K562 (cell line): Measurements from ENCODE around the gene KNDC1. TPM values are rescaled to one million over a fixed set of nuclear protein-coding genes. Genes with fewer than 3 reads are reported as not detected.

Source experiments
- ATAC-seq: fragments of 200-7000 bp; cut with Tn5 transposase; 3 replicates; pipeline ENCODE4 v1.9.1; 2020; ENCODE audit warnings: moderate library complexity
- BruUV-seq: library from RNA; stranded (reverse); fragments of 400-500 nt; replicated peaks from 2 replicates; lab custom pipeline; 2021; lab: Mats Ljungman, UMichigan
- CTCF ChIA-PET: fragments of 300-600 bp; formaldehyde crosslinking; extraction: SDS; loops from one replicate; lab custom pipeline; 2021; ENCODE audit warnings: low intra/inter-chr PET ratio; lab: Yijun Ruan, JAX
- POLR2A ChIA-PET: fragments of 300-600, 350-650 bp; sonication (Branson Sonifier 250); formaldehyde crosslinking; extraction: SDS; loops from one replicate; lab custom pipeline; 2021; ENCODE audit warnings: antibody characterized with exemption, inconsistent platforms; lab: Yijun Ruan, JAX
- DNase-seq, 4 experiments: peaks; one replicate each; pipeline versions ENCODE4 v3.0.0 to v3.0.0-alpha.2; 2011 to 2018; ENCODE audit warnings: low spot score in 3 of 4, mixed read lengths in 3 of 4; ENCODE audit errors: extremely low read depth in 1 of 4
- FAIRE-seq: peaks from 2 replicates; lab custom pipeline; 2011; peaks lifted over from hg19 to GRCh38; lab: Jason Lieb, UNC
- H2AFZ ChIP-seq: 2 replicates; pipeline ENCODE4 v1.6.0; 2011; ENCODE audit warnings: low read depth, low read length, control low read depth, inconsistent platforms
- H3K27ac ChIP-seq: fragments of 200-600 bp; 3 replicates; pipeline ENCODE4 v1.8.0; 2011; ENCODE audit warnings: low read depth, mild to moderate bottlenecking, control low read depth, inconsistent platforms, low read length, moderate library complexity, mixed read lengths; ENCODE audit errors: extremely low read depth
- H3K27me3 ChIP-seq, 2 experiments: fragments of 300-600 bp in 1 of 2; 2 replicates in 1 of 2; 3 replicates in 1 of 2; pipeline versions ENCODE4 v1.6.0 to v1.8.0; 2011; ENCODE audit warnings: inconsistent platforms in 2 of 2, low read length in 2 of 2, mild to moderate bottlenecking in 1 of 2, mixed read lengths in 1 of 2, moderate library complexity in 1 of 2; ENCODE audit not compliant: control insufficient read depth in 2 of 2, insufficient read depth in 2 of 2
- H3K36me3 ChIP-seq: fragments of 300-600 bp; 3 replicates; pipeline ENCODE4 v1.8.0; 2011; ENCODE audit warnings: mild to moderate bottlenecking, low read length, inconsistent platforms; ENCODE audit not compliant: control insufficient read depth, insufficient read depth
- H3K4me1 ChIP-seq, 2 experiments: fragments of 200-600 bp in 1 of 2; replicated peaks in 1 of 2; 2 replicates in 1 of 2; 3 replicates in 1 of 2; pipeline versions ENCODE4 v1.5.1 to v1.8.0; 2011; ENCODE audit warnings: inconsistent platforms in 2 of 2, low read length in 2 of 2, mild to moderate bottlenecking in 1 of 2, mixed read lengths in 1 of 2, moderate library complexity in 1 of 2; ENCODE audit not compliant: control insufficient read depth in 2 of 2, insufficient read depth in 2 of 2
- H3K4me2 ChIP-seq: 2 replicates; pipeline ENCODE4 v1.6.1; 2011; ENCODE audit warnings: low read length, control low read depth, inconsistent platforms, mixed read lengths; ENCODE audit not compliant: insufficient read depth
- H3K4me3 ChIP-seq: fragments of 200-600 bp; sonication (generic), shearing (Covaris generic); 2 replicates; pipeline ENCODE4 v1.5.1; 2016; ENCODE audit warnings: control low read depth, inconsistent platforms
- H3K79me2 ChIP-seq: fragments of 200-600 bp; 3 replicates; pipeline ENCODE4 v1.8.0; 2011; ENCODE audit warnings: low read length, inconsistent platforms; ENCODE audit not compliant: control insufficient read depth, insufficient read depth
- H3K9ac ChIP-seq, 2 experiments: 2 replicates each; pipeline versions ENCODE4 v1.6.0 to v1.6.1; 2011; ENCODE audit warnings: low read depth in 2 of 2, low read length in 2 of 2, control low read depth in 1 of 2, inconsistent platforms in 1 of 2, mild to moderate bottlenecking in 1 of 2, mixed read lengths in 1 of 2; ENCODE audit not compliant: insufficient read depth in 1 of 2
- H3K9me1 ChIP-seq: one replicate; pipeline ENCODE4 v1.6.0; 2011; ENCODE audit warnings: inconsistent platforms, mild to moderate bottlenecking, low read length, moderate library complexity; ENCODE audit not compliant: control insufficient read depth, insufficient read depth
- H3K9me3 ChIP-seq: replicated peaks from 2 replicates; pipeline ENCODE4 v1.5.1; 2011; ENCODE audit warnings: low read depth, low read length, inconsistent platforms; ENCODE audit not compliant: control insufficient read depth, insufficient read depth
- H4K20me1 ChIP-seq: replicated peaks from 2 replicates; pipeline ENCODE4 v1.6.1; 2011; ENCODE audit warnings: low read length, inconsistent platforms, mixed read lengths; ENCODE audit not compliant: control insufficient read depth, insufficient read depth
- KDM5B ChIP-seq: fragments of 200-600 bp; sonication (generic); IDR thresholded peaks from 2 replicates; pipeline ENCODE4 v1.6.1; 2012; ENCODE audit warnings: low read depth, mild to moderate bottlenecking, moderate library complexity, low read length, control low read depth, inconsistent platforms; ENCODE audit not compliant: insufficient replicate concordance
- U2AF2 ChIP-seq: fragments of 200-400 bp; formaldehyde crosslinking; optimal IDR thresholded peaks from 2 replicates; pipeline ENCODE3; 2017; ENCODE audit warnings: low read depth, mild to moderate bottlenecking, low read length
- ZNF592 ChIP-seq: fragments of 450-650 bp; IDR thresholded peaks from 2 replicates; pipeline ENCODE4 v1.6.1; 2017; ENCODE audit warnings: antibody characterized with exemption, mild to moderate bottlenecking
- WGBS: fragments of 100-300 bp; shearing (Covaris generic); methylation state at CpG from one replicate; pipeline ENCODE4 v1.1.6; 2016; ENCODE audit warnings: low coverage, mixed read lengths; ENCODE audit not compliant: insufficient coverage; ENCODE audit errors: missing lambda C conversion rate; 5-methylcytosine and 5-hydroxymethylcytosine counted together
- in situ Hi-C: fragments of 300-500 bp; cut with MboI; formaldehyde crosslinking; loops from 4 replicates; pipeline ENCODE4 v1.15.0; 2018; ENCODE audit warnings: inconsistent platforms, mixed read lengths
- intact Hi-C: fragments of 100-400 bp; cut with micrococcal nuclease; formaldehyde crosslinking; loops from 2 replicates; pipeline ENCODE4 v1.14.2; 2022
- polyA plus RNA-seq, 8 experiments: library from polyadenylated mRNA; depleted of rRNA in 4 of 8; stranded (reverse) in 5 of 8; unstranded in 3 of 8; fragments of >200 nt; fragmentation: Nextera tagmentation in 2 of 8; fragmentation: Illumina TruSeq in 1 of 8; extraction: Ambion mirVana in 2 of 8; extraction: Trizol in 1 of 8; gene quantifications; 2 replicates each; pipeline versions ENCODE4 v1.2.1 to v1.2.3, GENCODE V29; 2011 to 2014; ENCODE audit warnings: inconsistent platforms in 1 of 8, missing spikeins in 1 of 8
- total RNA-seq, 7 experiments: library from RNA; depleted of rRNA in 6 of 7; stranded (reverse); fragments of >200 nt in 6 of 7; fragmentation: Illumina TruSeq in 2 of 7; extraction: Trizol in 2 of 7; gene quantifications; 2 replicates each; pipeline versions ENCODE4 v1.2.1 to v1.2.3, GENCODE V29; 2011 to 2021; ENCODE audit warnings: low replicate concordance in 1 of 7
- TF ChIP-seq, protein P1 (sequence below): sonication (generic); formaldehyde crosslinking; IDR thresholded peaks from 2 replicates; pipeline ENCODE4 v1.8.0; 2022; ENCODE audit warnings: mild to moderate bottlenecking, missing genetic modification reagents

The KNDC1 gene
- total and polyA plus RNA-seq, 9 of the 15 experiments (the other 6 are each of a cell fraction or from before 2014, with no cell fraction given), result 0.07 to 0.26 (median 0.11) TPM; not detected in 6

DNA sequence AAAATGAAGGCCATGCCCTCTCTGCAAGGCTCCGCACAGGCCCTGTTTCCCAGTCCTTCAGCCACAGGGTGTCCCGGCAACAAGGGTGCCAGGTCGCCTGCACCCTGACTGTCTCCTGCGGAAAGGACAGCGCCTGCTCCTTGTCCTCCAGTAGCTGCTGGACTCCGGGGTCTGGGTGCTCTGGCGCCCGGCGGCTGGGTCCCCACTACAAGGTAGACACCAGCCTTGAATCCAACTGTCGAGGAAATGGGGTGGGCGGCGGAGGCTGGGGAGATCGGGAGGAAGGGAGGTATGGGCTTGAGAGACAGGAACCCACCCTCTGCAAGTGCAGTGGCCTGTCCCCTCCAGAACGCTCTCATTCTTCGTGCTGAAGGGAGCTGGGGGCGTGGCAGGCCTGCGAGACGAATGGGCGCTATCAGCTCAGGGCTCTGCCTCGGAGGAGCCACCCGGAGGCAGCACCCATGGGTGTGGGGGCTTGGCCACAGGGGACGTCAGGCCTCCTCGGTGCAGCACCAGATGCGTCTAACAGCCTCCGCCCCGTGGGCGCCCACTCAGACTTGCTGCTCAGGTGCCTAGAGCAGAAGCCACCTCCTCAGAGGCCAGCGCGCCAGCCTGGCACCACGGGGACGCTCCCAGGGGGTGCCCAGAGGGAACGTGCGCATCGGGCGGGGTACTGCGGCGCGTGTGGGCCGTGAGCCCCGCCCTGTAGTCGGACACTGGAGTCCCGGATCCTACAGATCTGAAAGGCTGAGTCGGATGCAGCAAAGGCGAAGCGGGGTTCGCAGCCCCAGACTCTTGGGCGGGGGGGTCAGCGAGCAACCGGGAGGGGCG, 101.1 kb downstream of the KNDC1 start:
- no peaks in the 10 kb centered on the region for H4K20me1 ChIP-seq
- peak overlapping the region; percentile 54 to 80; a peak in 3 of 4 replicates for H3K9ac ChIP-seq
- BruUV-seq, result TSS peak; percentile 43
- peak overlapping the region; percentile 77 for H3K27ac ChIP-seq
- in situ Hi-C loops, result no loop called here
- H3K4me3 ChIP-seq, result peak overlapping the region; percentile 51
- no peaks in the 10 kb centered on the region for H3K9me1 ChIP-seq
- peak overlapping the region; percentile 33; the same call in 1 of the 2 replicates for H2AFZ ChIP-seq
- H3K4me2 ChIP-seq, result peak overlapping the region; percentile 74
- DNase-seq, result peak; percentile 61 to 68 (median 64)
- no peaks in the 10 kb centered on the region for H3K36me3 ChIP-seq
- intact Hi-C loops, result no loop called here
- H3K79me2 ChIP-seq, result no peaks in the 10 kb centered on the region
- ATAC-seq, result peak; percentile 70
- H3K9me3 ChIP-seq, result no peaks in the 10 kb centered on the region
- peak; percentile 71 for FAIRE-seq
- WGBS, result 27% methylated on average over 31 of the region's 50 CpGs
- CTCF ChIA-PET, result no interaction called here
- H3K4me1 ChIP-seq, result peaks cover 2 to 70% of the 10 kb centered on the region in 2 experiments; a peak in 3 of 5 replicates
- no peaks in the 10 kb centered on the region for H3K27me3 ChIP-seq
- POLR2A ChIA-PET, result interaction anchor here (0.6 to 1.0 kb wide), 4 partner anchors 18 to 704 kb away, joined by 3 to 4 read pairs (median 4); no protein-coding TSS in a partner anchor
- TF ChIP-seq U2AF2, result no peak
- 0 out of 2 replicates have a peak, but pooled peaks have one; percentile 48 for TF ChIP-seq ZNF592
- TF ChIP-seq KDM5B, result peak; percentile 59
- TF ChIP-seq, protein P1, sequence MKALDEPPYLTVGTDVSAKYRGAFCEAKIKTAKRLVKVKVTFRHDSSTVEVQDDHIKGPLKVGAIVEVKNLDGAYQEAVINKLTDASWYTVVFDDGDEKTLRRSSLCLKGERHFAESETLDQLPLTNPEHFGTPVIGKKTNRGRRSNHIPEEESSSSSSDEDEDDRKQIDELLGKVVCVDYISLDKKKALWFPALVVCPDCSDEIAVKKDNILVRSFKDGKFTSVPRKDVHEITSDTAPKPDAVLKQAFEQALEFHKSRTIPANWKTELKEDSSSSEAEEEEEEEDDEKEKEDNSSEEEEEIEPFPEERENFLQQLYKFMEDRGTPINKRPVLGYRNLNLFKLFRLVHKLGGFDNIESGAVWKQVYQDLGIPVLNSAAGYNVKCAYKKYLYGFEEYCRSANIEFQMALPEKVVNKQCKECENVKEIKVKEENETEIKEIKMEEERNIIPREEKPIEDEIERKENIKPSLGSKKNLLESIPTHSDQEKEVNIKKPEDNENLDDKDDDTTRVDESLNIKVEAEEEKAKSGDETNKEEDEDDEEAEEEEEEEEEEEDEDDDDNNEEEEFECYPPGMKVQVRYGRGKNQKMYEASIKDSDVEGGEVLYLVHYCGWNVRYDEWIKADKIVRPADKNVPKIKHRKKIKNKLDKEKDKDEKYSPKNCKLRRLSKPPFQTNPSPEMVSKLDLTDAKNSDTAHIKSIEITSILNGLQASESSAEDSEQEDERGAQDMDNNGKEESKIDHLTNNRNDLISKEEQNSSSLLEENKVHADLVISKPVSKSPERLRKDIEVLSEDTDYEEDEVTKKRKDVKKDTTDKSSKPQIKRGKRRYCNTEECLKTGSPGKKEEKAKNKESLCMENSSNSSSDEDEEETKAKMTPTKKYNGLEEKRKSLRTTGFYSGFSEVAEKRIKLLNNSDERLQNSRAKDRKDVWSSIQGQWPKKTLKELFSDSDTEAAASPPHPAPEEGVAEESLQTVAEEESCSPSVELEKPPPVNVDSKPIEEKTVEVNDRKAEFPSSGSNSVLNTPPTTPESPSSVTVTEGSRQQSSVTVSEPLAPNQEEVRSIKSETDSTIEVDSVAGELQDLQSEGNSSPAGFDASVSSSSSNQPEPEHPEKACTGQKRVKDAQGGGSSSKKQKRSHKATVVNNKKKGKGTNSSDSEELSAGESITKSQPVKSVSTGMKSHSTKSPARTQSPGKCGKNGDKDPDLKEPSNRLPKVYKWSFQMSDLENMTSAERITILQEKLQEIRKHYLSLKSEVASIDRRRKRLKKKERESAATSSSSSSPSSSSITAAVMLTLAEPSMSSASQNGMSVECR (CRISPR knock-in tag), result 0 out of 2 replicates have a peak, but pooled peaks have one; percentile 43
